ENCODE data around the gene ALDOC. TPM values are rescaled to one million over a fixed set of nuclear protein-coding genes. Genes with fewer than 3 reads are reported as not detected.

Gene ALDOC
- total RNA-seq, 1 experiment from 2014 or later, result 17.7 TPM

DNA sequence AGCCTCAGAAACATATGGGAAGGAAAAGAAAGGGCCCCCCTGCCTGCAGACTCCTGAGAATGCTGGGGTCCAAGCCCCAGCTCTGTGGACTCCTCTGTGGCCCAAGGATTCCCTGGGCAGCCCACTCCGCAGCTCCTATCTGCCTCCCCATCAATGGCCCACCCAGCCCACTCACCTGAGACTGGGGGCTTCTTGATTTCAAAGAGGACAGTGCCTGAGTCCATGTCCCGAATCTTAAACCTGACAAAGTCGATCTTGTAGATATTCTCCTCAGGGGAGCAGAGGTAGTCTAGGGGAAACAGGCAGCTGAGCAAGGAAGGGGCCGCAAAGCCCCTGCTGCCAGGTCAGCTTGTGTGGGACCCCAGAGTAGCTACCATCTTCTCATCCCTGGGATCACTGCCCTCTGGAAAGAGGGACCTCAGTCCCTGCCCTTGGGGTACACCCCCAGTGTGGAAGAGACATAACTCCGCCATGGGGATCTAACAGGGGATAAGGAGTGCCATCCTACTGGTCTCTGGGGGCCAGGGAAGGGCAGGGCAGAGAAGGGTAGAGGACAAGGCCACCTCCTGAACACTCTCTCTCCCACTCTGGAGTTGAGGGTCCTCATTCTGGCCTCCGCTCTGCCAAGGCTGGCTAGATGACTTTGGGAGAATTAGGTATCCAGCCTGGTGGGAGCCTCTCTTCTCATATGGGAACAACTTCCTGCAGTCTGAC is 28.1 kb downstream of the ALDOC start:
- POLR2A ChIA-PET, result no interaction called here
- Histone ChIP-seq H3K9me3 (no peaks in the 10 kb centered on the region), H3K4me3 (ENCODE audit: low read depth, low read length) (no peak overlapping the region), H3K36me3 (ENCODE audit: control insufficient read depth, insufficient read depth, low read length) (no peaks in the 10 kb centered on the region; the same call in 1 of the 2 replicates), H3K4me1 (peaks cover 26% of the 10 kb centered on the region), H3K27me3 (replicated peaks; ENCODE audit: control insufficient read depth, insufficient read depth, low read length) (no peaks in the 10 kb centered on the region)
- Mint-ChIP-seq H3K27ac (ENCODE audit: unreplicated experiment) (no peak overlapping the region), H3K4me1 (ENCODE audit: low read depth, unreplicated experiment) (peaks cover 28% of the 10 kb centered on the region), H3K27me3 (ENCODE audit: insufficient read depth, unreplicated experiment) (no peaks in the 10 kb centered on the region), H3K9me3 (ENCODE audit: unreplicated experiment) (no peaks in the 10 kb centered on the region), H3K36me3 (ENCODE audit: insufficient read depth, unreplicated experiment) (peaks cover 23% of the 10 kb centered on the region), H3K4me3 (ENCODE audit: unreplicated experiment) (no peak overlapping the region)
- intact Hi-C loops (cut with micrococcal nuclease; ENCODE audit: unreplicated experiment), result loop anchor here (2.0 to 10.0 kb wide), 4 partner anchors 54 to 184 kb away; partner anchors contain the start of gene SEBOX
- TF ChIP-seq CTCF (IDR thresholded peaks at IDR 0.05; ENCODE audit: insufficient read depth in 1 of 2, low read depth in 1 of 2, low read length in 1 of 2, severe bottlenecking in 1 of 2, unreplicated experiment in 1 of 2), result no peak
- CTCF ChIA-PET, result interaction anchor here (1.1 to 1.5 kb wide), 3 partner anchors 23 to 64 kb away, joined by 3 to 6 read pairs (median 3); partner anchors contain the start of gene PIGS
- no TSS peak for BruUV-seq (replicated peaks)
- DNase-seq, result no peak

DNA sequence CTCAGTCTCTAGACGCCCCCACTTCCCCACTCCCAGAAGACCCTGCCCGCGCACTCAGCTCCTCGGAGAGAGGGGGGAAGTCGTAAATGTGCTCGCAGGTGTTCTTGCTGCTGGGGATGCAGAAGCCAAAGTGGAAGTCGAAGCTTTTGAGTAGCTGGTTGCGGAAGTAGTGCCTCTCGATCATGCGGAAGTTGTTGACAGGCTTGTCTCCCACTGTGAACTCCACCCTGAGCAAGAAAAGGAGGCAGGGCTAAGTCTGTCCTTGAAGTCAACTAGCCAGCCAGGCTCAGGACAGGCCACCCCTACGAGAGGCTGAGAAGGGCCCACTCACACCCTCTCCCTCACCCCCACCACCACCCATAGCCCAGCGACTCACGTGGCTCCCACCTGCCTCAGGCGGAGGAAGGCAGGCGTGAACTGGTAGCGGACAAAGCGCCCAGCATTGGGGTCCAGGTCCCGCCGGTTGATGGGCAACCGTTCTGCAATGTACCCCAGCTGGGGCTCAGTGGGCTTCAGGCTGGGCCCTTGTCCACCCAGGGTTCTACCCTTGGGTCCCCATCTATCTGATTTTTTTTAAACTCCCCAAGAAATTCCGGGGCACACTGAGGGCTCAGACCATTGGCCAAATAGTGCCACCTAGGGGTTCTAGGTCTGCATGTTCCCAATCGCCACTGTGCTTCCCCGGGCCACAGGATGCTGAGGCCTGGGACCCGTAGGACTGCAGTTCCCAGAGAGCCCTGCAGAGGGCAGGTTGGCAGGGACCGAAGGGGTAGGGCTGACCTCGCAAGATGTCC is 28.9 kb downstream of the ALDOC start:
- peaks cover 20% of the 10 kb centered on the region for H3K4me1 ChIP-seq
- intact Hi-C loops (cut with micrococcal nuclease; ENCODE audit: unreplicated experiment), result loop anchor here (2.0 to 10.0 kb wide), 4 partner anchors 53 to 183 kb away; partner anchors contain the start of gene SEBOX
- H3K27me3 ChIP-seq (replicated peaks; ENCODE audit: control insufficient read depth, insufficient read depth, low read length), result no peaks in the 10 kb centered on the region
- TF ChIP-seq CTCF (IDR thresholded peaks at IDR 0.05; ENCODE audit: insufficient read depth in 1 of 2, low read depth in 1 of 2, low read length in 1 of 2, severe bottlenecking in 1 of 2, unreplicated experiment in 1 of 2), result peak; percentile 75 to 91
- ChIA-PET POLR2A (no interaction called here), CTCF (interaction anchor here (1.1 to 1.5 kb wide), 2 partner anchors 23 to 65 kb away, joined by 3 to 6 read pairs; partner anchors contain the start of gene PIGS)
- peaks cover 21% of the 10 kb centered on the region for H3K4me1 Mint-ChIP-seq (ENCODE audit: low read depth, unreplicated experiment)
- no peaks in the 10 kb centered on the region; the same call in 1 of the 2 replicates for H3K36me3 ChIP-seq (ENCODE audit: control insufficient read depth, insufficient read depth, low read length)
- no peak overlapping the region for H3K27ac Mint-ChIP-seq (ENCODE audit: unreplicated experiment)
- peak; percentile 73 to 81 for DNase-seq
- no peak overlapping the region for H3K4me3 ChIP-seq (ENCODE audit: low read depth, low read length)
- no peaks in the 10 kb centered on the region for H3K9me3 Mint-ChIP-seq (ENCODE audit: unreplicated experiment)
- H3K9me3 ChIP-seq, result no peaks in the 10 kb centered on the region
- H3K4me3 Mint-ChIP-seq (ENCODE audit: unreplicated experiment), result no peak overlapping the region
- BruUV-seq (replicated peaks), result no TSS peak
- H3K36me3 Mint-ChIP-seq (ENCODE audit: insufficient read depth, unreplicated experiment), result peaks cover 16% of the 10 kb centered on the region
- H3K27me3 Mint-ChIP-seq (ENCODE audit: insufficient read depth, unreplicated experiment), result no peaks in the 10 kb centered on the region

DNA sequence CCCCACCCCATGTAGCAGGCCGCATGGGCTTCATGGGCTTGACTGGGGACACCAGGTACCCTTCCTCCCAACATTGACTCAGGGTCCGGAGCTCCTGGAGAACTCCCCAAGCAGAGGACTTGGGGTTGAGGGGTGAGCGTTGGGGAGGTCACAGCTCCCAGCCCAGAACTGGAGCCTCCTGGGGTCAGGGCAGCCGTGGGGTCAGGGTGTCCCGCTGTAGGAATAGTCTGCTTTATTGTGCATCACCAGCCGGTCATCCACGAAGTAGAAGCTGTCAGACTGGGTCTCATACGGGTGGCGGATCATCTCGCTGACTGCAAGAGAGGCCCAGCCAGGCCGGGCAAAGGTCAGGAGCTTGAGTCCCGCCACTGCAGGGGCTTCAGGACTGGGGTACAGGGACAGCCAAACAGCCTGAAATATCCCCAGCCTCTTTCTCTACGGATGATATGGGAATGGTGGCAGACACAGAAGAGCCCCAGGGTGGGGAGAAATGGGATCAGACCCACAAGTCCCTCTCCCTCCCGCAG is 29.5 kb downstream of the ALDOC start:
- Histone ChIP-seq H3K36me3 (ENCODE audit: control insufficient read depth, insufficient read depth, low read length) (no peaks in the 10 kb centered on the region; the same call in 1 of the 2 replicates), H3K9me3 (no peaks in the 10 kb centered on the region), H3K4me1 (peaks cover 18% of the 10 kb centered on the region), H3K27me3 (replicated peaks; ENCODE audit: control insufficient read depth, insufficient read depth, low read length) (no peaks in the 10 kb centered on the region), H3K4me3 (ENCODE audit: low read depth, low read length) (no peak overlapping the region)
- Mint-ChIP-seq H3K27ac (ENCODE audit: unreplicated experiment) (no peak overlapping the region), H3K4me1 (ENCODE audit: low read depth, unreplicated experiment) (peaks cover 18% of the 10 kb centered on the region), H3K4me3 (ENCODE audit: unreplicated experiment) (no peak overlapping the region), H3K36me3 (ENCODE audit: insufficient read depth, unreplicated experiment) (peaks cover 11% of the 10 kb centered on the region), H3K27me3 (ENCODE audit: insufficient read depth, unreplicated experiment) (no peaks in the 10 kb centered on the region), H3K9me3 (ENCODE audit: unreplicated experiment) (no peaks in the 10 kb centered on the region)
- BruUV-seq (replicated peaks), result no TSS peak
- POLR2A ChIA-PET, result no interaction called here
- CTCF ChIA-PET, result no interaction called here
- intact Hi-C loops (cut with micrococcal nuclease; ENCODE audit: unreplicated experiment), result loop anchor here (10.0 kb wide), 2 partner anchors 102 to 182 kb away; partner anchors contain the start of gene SEBOX
- TF ChIP-seq CTCF (IDR thresholded peaks at IDR 0.05; ENCODE audit: insufficient read depth in 1 of 2, low read depth in 1 of 2, low read length in 1 of 2, severe bottlenecking in 1 of 2, unreplicated experiment in 1 of 2), result no peak
- no peak for DNase-seq

Measured in Caco-2 (cell line).